Stimulated activated CD8-positive, alpha-beta memory T cell treated with anti-CD3 and anti-CD28 coated beads, Interleukin-15, amount 100 ng/mL, for 24 hours (primary cell): Measurements from ENCODE around the gene HUS1B.
"Not testable (repeated sequence)": the region's sequence is repeated elsewhere in the genome, so short reads cannot be mapped to it uniquely, and the experiment has no call there.

Experiments used
- DNase-seq: peaks from one replicate; pipeline ENCODE4 v3.0.0-alpha.2; 2020; ENCODE audit warnings: low read depth

HUS1B gene

GRCh38 chr6:656460-657252, at the start of gene HUS1B:
Gene HUS1B (minus strand): TSS chr6:657100. CDS start chr6:656944, 156 bp downstream.
- DNase-seq, result no peak

GRCh38 chr6:706146-706545, 49.2 kb upstream of the HUS1B start:
- DNase-seq, result no peak

- no peak for DNase-seq
Observed at GRCh38 chr6:705047-705446, 48.1 kb upstream of the HUS1B start.

GRCh38 chr6:704046-704445, 47.1 kb upstream of the HUS1B start:
- no peak for DNase-seq

- DNase-seq, result no peak
Observed at GRCh38 chr6:703552-703951, 46.7 kb upstream of the HUS1B start.

- no peak for DNase-seq
Observed at GRCh38 chr6:701700-702479, 45.0 kb upstream of the HUS1B start.

- DNase-seq, result no peak
Observed at GRCh38 chr6:701215-701614, 44.3 kb upstream of the HUS1B start.

GRCh38 chr6:700490-700889, 43.6 kb upstream of the HUS1B start:
- no peak for DNase-seq

- DNase-seq, result no peak
Observed at GRCh38 chr6:699319-699718, 42.4 kb upstream of the HUS1B start.

- DNase-seq, result not testable (repeated sequence)
Observed at GRCh38 chr6:694431-695126, 37.7 kb upstream of the HUS1B start.

- DNase-seq, result no peak
Observed at GRCh38 chr6:693723-694009, 36.8 kb upstream of the HUS1B start.

GRCh38 chr6:692858-693722, 36.2 kb upstream of the HUS1B start, which contains the start of gene EXOC2:
Gene EXOC2 (minus strand): TSS chr6:693139. CDS start chr6:637818, 55,321 bp downstream.
- DNase-seq, result peak; percentile 71

GRCh38 chr6:692356-692851, 35.5 kb upstream of the HUS1B start:
- peak; percentile 56 for DNase-seq

GRCh38 chr6:689223-689622, 32.3 kb upstream of the HUS1B start:
- DNase-seq, result no peak

- no peak for DNase-seq
Observed at GRCh38 chr6:686497-686896, 29.6 kb upstream of the HUS1B start.

- DNase-seq, result no peak
Observed at GRCh38 chr6:684831-685636, 28.1 kb upstream of the HUS1B start.

- no peak for DNase-seq
Observed at GRCh38 chr6:683742-684440, 27.0 kb upstream of the HUS1B start.

GRCh38 chr6:680666-681340, 23.9 kb upstream of the HUS1B start:
- DNase-seq, result no peak

GRCh38 chr6:680251-680650, 23.4 kb upstream of the HUS1B start:
- no peak for DNase-seq

GRCh38 chr6:679282-679681, 22.4 kb upstream of the HUS1B start:
- DNase-seq, result no peak
